GM21381 (cell line): ENCODE results near the gene PRDM12.

Experiments used
- ATAC-seq: cut with Tn5 transposase; IDR thresholded peaks from one replicate; pipeline ENCODE4 v1.9.1; 2021; ENCODE audit warnings: mild to moderate bottlenecking, moderate library complexity; ENCODE audit not compliant: unreplicated experiment

The PRDM12 gene

DNA sequence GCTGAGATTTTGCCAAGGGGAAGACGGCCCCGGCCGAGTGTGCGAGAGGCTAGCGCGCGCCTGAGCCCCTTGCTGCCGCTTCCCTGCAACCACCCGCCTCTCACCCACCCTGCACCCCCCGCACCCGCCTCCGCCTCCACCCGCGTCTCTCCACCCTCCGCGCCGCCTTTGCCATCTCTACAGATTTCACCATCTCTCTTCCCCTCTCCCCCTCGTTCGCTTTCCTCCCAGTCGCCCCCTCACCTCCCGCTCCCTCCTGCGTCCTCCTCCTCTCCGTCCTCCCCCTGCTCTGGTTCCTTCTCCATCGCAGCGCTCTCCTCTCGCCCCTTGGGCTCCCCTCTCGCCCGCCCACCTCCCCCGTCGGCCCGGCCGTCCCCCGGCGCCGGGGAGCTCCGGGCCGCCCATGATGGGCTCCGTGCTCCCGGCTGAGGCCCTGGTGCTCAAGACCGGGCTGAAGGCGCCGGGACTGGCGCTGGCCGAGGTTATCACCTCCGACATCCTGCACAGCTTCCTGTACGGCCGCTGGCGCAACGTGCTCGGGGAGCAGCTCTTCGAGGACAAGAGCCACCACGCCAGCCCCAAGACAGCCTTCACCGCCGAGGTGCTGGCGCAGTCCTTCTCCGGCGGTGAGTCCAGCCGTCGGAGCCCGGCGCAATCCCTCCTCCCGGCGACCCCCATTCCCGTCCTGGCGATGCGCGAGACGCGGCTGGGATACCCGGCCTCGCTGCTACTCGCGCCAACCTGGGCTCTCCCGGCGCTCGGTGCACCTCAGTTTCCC is at the start of gene PRDM12:
Gene PRDM12, plus strand, starts transcription at position 344 of the 778 bp plus-strand sequence. Its CDS starts 60 bp downstream, at position 404.
- no peak for ATAC-seq

DNA sequence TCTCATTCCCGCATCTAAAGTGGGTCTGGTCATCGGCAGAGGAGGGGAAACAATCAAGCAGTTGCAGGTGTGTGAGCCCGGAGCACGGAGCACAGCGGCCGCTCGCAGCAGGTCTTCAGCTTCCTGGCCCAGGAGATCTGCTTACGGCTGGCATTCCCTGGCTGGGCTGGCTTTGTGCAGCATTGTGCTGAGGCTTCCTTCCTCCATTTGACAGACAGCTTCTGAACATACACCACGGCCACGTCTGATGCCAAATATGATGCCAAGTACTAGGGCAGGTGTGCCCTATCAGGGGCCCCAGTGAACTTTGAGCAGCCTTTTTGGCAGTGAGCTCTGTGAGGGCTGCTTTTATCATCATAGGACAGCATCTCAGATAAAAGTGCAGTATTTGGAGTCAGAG is 47.9 kb upstream of the PRDM12 start:
- ATAC-seq, result no peak

GRCh38 chr9:130623466-130623865 is 40.9 kb upstream of the PRDM12 start:
- ATAC-seq, result no peak

GRCh38 chr9:130624154-130624553 is 40.2 kb upstream of the PRDM12 start:
- no peak for ATAC-seq

DNA sequence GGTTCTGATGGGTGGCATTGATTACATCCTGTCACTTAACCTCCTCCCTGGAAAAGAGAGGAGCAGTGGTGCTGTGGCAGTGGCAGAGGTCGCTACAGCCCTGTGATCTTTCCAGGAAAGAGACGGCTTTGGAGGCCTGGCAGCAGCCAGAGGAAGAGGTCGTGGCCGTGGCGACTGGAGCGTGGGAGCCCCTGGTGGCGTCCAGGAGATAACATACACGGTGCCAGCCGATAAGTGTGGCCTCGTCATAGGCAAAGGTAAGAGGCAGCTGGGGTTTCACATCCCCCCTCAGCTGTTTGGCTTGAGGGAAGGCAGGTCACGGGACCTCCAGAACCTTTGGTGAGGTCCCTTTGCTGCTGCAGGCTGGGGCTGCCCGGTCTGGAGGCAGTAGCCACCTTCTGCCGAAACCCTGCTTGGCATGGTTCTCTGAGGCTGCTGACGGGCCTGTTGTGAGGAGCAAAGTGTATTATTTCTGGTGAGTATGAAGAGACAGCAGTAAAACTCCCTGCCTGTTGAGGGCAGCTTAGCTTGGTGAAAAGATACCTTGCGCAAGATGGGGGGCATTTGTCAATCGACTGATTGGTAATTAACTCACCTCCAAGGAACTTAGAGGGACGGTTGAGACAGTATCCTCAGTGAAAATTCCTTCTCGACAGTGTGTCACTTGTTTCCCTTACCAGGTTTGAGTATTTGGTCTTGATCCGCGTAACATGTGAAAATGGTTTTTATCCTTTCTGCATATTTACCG is 38.0 kb upstream of the PRDM12 start:
- no peak for ATAC-seq

DNA sequence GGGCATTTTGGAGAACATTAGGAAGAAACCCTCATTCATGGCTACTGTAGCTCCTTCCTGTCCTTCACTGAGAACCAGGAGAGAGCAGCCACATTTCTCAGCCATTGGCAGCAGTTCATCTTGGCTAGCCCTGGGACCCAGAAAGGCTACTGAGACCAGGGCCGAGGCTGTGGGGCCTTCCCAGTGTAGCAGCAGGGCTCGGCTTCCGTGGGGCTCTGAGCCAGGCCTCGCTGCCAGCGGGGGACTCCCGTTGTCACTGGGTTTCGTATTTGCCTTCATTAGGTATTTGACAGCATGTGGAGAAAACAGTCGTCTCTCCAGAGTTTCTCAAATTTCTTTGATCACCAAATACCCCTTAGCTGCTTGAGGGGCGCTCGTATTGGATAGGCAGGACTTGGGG is 37.3 kb upstream of the PRDM12 start:
- ATAC-seq, result no peak

DNA sequence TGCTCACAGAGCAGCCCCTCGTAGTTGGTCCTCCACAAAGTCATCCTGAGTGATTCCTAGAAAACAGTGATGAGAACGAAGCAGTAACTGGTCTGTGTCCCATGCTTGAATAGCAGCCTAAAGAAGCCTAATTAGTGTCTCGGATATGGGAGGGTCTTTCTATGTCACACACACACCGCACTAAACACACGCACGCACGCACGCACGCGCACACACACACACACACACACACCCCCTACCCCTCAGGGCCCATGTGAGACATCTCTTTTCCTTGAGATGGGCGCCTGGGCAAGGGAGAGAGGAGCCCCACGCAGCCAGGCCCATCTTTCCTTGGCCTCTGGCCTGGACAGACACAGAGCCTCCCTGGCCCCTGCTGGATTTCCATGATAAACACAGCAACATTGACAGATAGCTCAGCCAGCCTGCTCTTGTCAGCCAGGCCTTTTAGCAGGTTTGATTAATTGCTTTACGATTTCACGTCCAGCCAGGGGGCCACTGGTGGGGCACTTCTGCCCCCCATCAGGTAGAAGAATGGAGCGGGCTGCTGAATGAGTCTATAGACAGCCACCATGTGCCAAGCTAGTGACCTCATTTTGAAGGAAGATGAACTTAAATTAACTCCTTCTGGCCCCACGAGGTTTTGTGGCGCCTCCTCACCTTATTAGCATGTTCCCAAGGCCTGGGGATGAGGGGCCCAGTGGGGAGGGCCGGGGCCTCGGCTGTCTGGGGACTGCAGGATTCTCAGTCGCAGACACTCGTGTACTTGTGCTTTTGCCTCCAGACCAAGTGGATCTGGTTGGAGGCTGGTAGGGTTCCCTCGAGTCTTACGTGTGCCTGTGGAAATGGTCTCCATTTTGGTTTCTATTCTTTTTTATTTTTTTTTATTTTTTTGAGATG is 36.2 kb upstream of the PRDM12 start:
- no peak for ATAC-seq

DNA sequence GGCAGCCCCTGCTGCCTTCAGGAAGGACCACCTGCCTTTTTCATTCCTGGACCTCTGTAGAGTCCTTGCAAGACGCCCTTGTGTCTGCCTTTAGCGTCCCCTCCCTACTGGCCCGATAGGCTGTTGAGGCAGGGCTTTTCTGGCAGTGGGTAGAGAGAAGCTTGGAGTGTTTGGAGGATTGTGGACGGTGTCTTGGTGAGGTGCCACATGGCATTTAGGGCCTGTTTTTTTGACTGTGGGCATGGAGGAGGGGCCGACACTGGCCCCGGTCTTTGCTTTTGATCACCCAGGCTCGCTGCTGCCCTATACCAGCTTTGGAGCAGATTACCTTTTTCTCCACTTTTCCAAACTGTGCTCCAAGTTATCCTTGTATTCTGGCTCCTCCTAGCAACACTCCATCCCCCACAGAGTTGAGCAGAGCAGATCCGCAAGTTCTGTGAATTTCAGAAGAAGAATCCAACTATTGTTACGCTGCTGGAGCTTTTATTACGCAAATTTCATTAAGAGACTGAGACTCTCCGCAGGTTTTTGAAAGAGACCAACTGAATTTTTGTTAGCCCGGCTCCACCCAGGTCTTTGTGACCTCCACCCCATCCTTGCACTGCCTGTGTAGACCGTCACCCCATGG is 34.8 kb upstream of the PRDM12 start:
- ATAC-seq, result no peak

GRCh38 chr9:130630071-130630450 is 34.3 kb upstream of the PRDM12 start:
- no peak for ATAC-seq

- ATAC-seq, result no peak
These were observed 33.7 kb upstream of the PRDM12 start for GRCh38 chr9:130630506-130631330.

DNA sequence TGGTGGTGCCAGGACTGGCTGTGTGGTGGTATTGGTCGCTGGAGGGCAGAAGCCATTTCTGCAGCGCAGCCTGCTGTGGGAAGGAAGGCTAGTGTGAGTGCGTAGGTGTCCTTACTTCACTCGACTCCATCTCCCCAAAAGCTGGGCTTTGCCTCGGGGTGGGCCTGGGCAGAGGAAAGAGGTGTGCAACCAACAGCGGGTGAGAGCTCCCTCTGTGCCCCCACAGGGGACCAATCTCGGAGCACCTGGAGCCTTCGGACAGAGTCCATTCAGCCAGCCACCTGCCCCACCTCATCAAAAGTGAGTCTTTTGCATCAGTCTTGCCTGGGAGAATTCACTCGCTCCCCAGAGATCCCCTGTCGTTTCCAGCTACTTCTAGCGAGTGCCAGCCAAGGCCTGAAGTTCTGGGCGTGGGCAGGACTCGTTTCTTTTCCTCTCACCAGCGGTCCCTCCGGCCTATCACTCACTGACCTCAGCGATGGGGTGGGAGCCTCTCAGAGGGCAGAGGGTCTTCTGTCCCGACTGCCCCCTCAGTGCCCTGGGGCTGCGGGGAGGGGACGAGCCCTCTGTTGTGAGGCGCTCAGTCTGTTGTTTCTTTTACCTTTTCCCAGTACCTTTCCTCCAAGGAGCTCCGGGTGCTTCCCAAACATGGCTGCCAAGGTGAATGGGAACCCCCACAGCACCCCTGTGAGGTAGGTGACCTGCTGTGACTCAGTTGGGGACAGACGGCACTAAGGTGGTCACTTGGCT is 32.9 kb upstream of the PRDM12 start:
- ATAC-seq, result no peak

- no peak for ATAC-seq
These were observed 32.2 kb upstream of the PRDM12 start for GRCh38 chr9:130632081-130632710.

DNA sequence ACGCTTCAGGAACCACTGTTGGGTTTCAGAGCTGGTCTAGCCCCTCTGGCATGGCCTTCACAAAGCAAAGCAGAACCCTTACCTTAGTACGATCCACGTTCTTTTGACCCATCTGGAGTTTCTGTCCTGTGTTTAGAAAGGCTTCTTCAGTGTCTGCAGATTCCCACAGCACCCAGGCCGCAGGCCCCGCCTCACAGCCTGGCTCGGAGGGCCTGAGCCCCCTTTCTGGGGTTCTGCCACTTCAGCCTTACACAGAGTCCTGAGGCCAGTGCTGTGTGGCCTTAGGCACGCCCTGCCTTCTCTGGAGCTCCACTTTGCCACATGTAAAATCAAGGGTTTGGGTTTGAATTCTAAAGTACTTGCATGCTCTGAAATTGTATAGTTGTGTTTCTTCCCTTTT is 31.6 kb upstream of the PRDM12 start:
- ATAC-seq, result no peak

DNA sequence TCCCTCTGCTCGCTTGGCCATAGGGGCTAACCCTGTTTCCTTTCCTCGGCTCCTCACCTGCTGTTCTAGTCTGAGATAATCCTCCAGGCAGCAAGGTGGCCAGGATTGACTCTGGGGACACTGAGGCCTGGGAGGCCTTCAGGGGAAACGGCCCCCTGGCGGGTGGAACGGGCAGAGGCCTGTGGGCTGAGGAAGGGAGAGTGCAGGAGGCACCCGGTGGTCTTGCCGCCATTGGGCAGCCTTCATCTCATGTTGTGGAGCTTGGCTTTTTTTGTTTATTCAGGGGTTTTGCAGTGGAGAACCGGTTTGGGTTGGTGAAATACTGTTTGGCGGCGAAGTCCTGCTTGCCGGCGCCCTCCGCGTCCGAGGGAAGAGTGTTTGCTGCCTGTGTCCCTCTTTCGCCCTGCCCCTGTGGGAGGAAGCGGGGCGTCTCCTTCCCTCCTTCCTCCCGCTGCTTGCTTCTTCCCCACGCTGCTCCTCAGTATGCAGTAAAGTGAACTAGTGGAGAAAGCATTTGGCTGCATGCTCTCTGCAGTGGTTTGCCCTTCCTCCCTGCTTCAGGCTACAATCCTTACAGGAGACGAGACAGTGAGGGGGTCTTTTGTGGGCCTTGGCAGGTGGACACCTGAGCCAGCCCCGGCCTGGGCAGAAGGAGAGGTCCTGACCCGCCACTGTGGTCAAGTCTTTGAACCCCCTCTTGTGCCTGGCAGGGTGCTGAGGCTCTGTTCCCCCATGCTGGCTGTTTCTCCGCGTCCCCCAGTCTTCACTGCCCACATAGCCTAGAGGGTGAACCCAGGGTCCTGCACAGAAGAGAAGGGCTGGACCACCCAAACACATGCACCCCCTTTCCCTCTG is 30.8 kb upstream of the PRDM12 start:
- no peak for ATAC-seq

DNA sequence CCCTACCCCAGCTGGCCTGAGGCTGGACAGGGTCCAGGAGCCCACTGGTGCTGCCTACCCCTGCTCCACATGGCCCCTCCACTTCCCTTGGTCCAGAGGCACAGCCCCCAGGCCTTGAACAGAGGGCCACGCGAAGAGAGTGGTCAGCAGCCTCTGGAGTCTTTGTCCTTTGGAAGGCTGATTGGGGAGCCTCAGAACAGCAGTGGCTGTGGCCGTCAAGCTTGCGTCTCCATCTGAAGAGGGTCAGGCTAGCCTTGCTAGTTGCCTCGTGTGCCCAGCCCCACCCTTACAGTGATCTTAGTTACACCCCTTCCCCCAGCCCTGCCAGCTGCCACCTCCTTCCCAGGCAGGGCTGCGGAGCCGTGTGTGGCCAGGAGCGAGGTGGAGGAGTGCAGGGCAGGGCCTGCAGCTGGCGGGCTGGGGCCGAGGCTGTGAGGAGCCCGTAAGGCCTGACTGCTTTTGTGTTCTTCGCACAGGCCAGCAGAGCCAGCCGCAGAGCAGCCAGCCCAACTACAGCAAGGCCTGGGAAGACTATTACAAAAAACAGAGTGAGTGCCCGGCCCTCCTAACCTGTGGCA is 30.1 kb upstream of the PRDM12 start:
- ATAC-seq, result no peak

GRCh38 chr9:130634801-130635200 is 29.6 kb upstream of the PRDM12 start:
- ATAC-seq, result no peak

DNA sequence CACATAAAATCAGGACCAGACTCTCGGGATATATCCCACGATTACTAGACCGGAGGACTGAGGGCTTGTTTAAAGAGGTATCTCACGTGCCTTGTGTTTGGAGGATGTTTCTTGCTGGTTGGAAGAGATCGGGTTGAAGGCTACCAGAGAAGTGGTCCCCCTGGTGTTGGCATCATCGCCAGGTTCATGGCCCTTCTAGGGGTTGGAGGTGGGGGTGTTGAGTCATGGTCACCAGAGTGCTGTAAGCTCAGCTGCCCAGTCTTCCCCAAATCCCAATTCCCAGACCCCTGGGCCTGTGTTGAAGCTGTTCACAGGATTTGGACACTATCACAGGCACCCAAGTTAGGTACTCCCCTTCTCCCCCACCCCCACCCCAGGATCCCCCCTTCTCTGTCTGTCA is 29.1 kb upstream of the PRDM12 start:
- ATAC-seq, result no peak
